GM18951 (cell line): Measurements from ENCODE around the gene OSBPL10.

Experiments used
- POLR2A ChIP-seq: IDR thresholded peaks from 4 replicates; pipeline ENCODE4 v1.6.1; 2011; ENCODE audit warnings: mild to moderate bottlenecking; ENCODE audit not compliant: insufficient read length, insufficient read depth; ENCODE audit errors: extremely low read depth
- in situ Hi-C: fragments of 300-500 bp; cut with MboI; formaldehyde crosslinking; loops from one replicate; pipeline ENCODE4 v1.12.0; 2022; ENCODE audit warnings: low sequenced_read_pairs, mixed read lengths, inconsistent platforms; ENCODE audit not compliant: unreplicated experiment

Gene OSBPL10

GRCh38 chr3:31687020-31687802 is 293.9 kb downstream of the OSBPL10 start:
- in situ Hi-C loops = no loop called here
- no peak for TF ChIP-seq POLR2A

GRCh38 chr3:31680072-31680870 is 300.8 kb downstream of the OSBPL10 start:
- in situ Hi-C loops = no loop called here
- no peak for TF ChIP-seq POLR2A

- TF ChIP-seq POLR2A = no peak
- in situ Hi-C loops = no loop called here
Measured at GRCh38 chr3:31676556-31676955, 304.5 kb downstream of the OSBPL10 start.

- no peak for TF ChIP-seq POLR2A
- in situ Hi-C loops = no loop called here
Measured at GRCh38 chr3:31673950-31674349, 307.1 kb downstream of the OSBPL10 start.

GRCh38 chr3:31671976-31672375 is 309.1 kb downstream of the OSBPL10 start:
- no peak for TF ChIP-seq POLR2A

GRCh38 chr3:31671451-31671850 is 309.6 kb downstream of the OSBPL10 start:
- in situ Hi-C loops = no loop called here
- TF ChIP-seq POLR2A = no peak

More at GRCh38 chr3:31671976-31672375, 309.1 kb downstream of the OSBPL10 start:
- in situ Hi-C loops = no loop called here

- TF ChIP-seq POLR2A = no peak
- in situ Hi-C loops = no loop called here
Measured at GRCh38 chr3:31670722-31671121, 310.3 kb downstream of the OSBPL10 start.

- no peak for TF ChIP-seq POLR2A
- in situ Hi-C loops = no loop called here
Measured at GRCh38 chr3:31670136-31670535, 310.9 kb downstream of the OSBPL10 start.

- in situ Hi-C loops = no loop called here
- TF ChIP-seq POLR2A = no peak
Measured at GRCh38 chr3:31668242-31668641, 312.8 kb downstream of the OSBPL10 start.

GRCh38 chr3:31667582-31667981 is 313.5 kb downstream of the OSBPL10 start:
- in situ Hi-C loops = no loop called here
- no peak for TF ChIP-seq POLR2A

- no peak for TF ChIP-seq POLR2A
Measured at GRCh38 chr3:31664031-31664430, 317.0 kb downstream of the OSBPL10 start.

GRCh38 chr3:31661993-31662670 is 318.9 kb downstream of the OSBPL10 start:
- in situ Hi-C loops = no loop called here
- no peak for TF ChIP-seq POLR2A

More at GRCh38 chr3:31664031-31664430, 317.0 kb downstream of the OSBPL10 start:
- in situ Hi-C loops = no loop called here

- no peak for TF ChIP-seq POLR2A
- in situ Hi-C loops = no loop called here
Measured at GRCh38 chr3:31661286-31661685, 319.8 kb downstream of the OSBPL10 start.

GRCh38 chr3:31659246-31659645 is 321.8 kb downstream of the OSBPL10 start:
- in situ Hi-C loops = no loop called here
- no peak for TF ChIP-seq POLR2A

GRCh38 chr3:31654998-31655397 is 326.1 kb downstream of the OSBPL10 start:
- TF ChIP-seq POLR2A = no peak
- in situ Hi-C loops = no loop called here
